Astrocyte (in vitro differentiated cells and primary cell): ENCODE results near the gene ARVCF.

Source experiments
- CTCF ChIP-seq: IDR thresholded peaks from 2 replicates; pipeline ENCODE4 v1.5.1; 2011; ENCODE audit warnings: low read depth, mild to moderate bottlenecking, inconsistent platforms, low read length, moderate library complexity; ENCODE audit not compliant: insufficient read depth
- EZH2 ChIP-seq: IDR thresholded peaks from 2 replicates; pipeline ENCODE4 v1.6.1; 2012; ENCODE audit warnings: mild to moderate bottlenecking, low read length, inconsistent platforms; ENCODE audit not compliant: insufficient read depth

GRCh38 chr22:20029550-20030225, 13.1 kb upstream of the ARVCF start:
- TF ChIP-seq CTCF (no peak), EZH2 (no peak)
